Stimulated activated CD4-positive, alpha-beta T cell treated with anti-CD3 and anti-CD28 coated beads, Interleukin-15, amount 100 ng/mL, for 1 hour (primary cell): ENCODE measurements around the gene PTPN21.
"Not testable (repeated sequence)": the region's sequence is repeated elsewhere in the genome, so short reads cannot be mapped to it uniquely, and the experiment has no call there.

Experiments used
- DNase-seq, 2 donors: peaks; one replicate each; pipeline ENCODE4 v3.0.0-alpha.2; 2020; ENCODE audit warnings: low read depth in 1 of 2, low spot score in 1 of 2

PTPN21 gene

DNA sequence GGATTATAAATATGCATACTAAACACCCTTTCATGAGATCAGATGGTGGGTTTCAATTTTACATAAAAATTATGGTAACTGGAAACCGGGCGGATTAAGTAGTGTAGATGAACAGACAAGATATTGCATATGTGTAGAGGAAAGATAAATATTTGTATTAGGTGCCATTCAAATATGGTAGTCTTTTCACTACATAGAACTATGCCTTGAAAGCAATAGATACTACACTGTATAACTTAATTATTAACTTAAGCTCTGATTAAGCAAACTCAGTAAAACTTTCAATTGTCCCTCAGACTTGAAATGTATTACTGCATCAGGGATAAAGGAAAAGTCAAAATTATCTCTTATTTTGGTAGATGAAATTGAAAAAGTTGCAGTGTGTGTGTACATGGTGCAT is 1.9 kb downstream of the PTPN21 start:
- no peak for DNase-seq

DNA sequence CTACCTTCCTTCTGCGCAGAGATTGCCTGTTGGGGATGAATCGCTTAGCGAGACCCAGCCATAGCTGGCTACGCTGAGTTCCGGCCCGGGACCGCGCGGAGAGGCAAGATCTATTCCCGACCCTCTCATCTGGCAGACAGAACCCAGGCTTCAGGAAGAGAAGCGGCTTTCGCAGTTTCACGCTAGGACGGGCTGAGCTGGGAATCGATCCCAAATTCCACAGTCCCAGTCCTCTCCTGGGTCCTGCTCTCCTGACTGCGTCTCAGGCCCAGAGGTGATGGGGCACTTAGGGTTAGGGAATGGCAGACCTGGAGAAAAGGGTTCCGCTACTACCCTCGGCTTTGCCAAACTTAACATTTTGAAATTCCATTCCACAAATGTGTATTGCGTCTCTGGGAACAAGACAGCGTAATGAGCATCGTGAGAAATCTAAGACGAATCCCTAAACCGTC is 2.8 kb downstream of the PTPN21 start:
- DNase-seq: no peak

DNA sequence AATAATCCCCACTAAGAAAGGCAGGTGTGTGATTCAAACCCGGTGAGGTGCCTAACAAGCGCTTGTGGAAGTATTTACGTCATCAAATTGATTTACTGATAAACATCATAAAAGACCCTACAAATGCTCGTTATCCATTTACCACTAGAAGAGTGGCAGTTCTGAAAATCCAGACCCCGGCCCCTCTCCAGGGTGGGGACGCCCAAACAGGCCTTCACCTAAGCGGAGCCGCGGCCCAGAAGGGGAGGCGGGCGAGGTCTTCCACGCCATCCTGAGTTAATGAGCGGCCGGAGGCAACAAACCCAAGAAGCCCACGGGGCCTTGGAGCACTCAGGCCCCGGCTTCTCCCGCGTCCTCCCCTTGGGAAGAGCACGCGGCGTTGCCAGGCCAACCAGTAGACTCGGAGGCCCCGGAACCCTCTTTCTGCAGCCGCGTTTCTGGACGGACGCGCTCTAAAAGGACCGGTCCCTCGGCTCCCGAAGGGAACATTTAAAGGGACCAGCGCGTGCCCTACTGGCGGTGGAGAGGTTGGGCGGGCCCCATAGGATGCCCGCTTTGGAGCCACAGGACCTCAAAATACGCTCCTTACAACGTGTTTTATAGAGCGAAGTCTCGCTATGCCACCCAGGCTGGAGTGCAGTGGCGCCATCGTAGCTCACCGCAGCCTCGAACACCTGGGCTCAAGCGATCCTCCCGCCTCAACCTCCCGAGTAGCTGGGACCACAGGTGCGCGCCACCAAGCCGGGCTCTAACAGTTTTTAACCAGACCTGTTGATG is 3.5 kb downstream of the PTPN21 start:
- DNase-seq: peak in 1 of 2 donors; percentile 56

DNA sequence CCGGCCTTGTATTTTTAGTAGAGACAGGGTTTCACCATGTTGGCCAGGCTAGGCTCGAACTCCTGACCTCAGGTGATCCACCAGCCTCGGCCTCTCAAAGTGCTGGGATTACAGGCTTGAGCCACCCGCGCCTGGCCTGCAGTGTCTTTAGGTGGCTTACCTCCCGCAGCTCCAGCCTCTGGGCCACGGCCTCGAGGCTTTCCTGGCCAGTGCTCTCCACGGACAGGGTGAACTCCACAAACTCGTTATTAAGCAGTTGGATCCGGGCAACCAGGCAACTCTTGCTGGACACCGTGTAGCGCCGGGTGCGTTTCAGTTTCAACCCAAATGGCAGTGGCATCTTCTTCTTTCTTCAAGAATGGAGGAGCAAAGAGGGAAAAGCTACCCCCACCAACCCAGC is 4.7 kb downstream of the PTPN21 start:
- DNase-seq: no peak

DNA sequence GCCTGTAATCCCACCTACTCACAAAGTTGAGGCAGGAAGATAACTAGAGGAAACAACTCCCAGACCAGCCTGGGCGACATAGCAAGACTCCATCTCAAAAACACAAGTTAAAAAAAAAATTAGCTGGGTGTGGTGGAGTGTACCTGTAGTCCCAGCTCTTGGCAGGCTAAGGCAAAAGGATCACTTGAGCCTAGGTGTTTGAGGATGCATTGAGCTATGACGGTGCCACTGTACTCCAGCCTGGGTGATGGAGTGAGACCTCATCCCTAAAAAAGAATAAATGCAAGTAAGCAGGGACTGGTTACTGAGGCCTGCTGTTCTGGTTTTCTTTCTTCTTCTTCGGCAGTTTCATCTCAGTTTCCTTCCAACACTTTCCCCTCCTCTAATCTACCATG is 7.4 kb downstream of the PTPN21 start:
- no peak for DNase-seq

GRCh38 chr14:88546621-88547385 is 8.0 kb downstream of the PTPN21 start:
- no peak for DNase-seq

GRCh38 chr14:88545256-88545655 is 9.6 kb downstream of the PTPN21 start:
- no peak for DNase-seq

GRCh38 chr14:88542857-88543795 is 11.7 kb downstream of the PTPN21 start:
- DNase-seq: no peak

- DNase-seq: no peak
Observed at GRCh38 chr14:88541324-88541723, 13.5 kb downstream of the PTPN21 start.

DNA sequence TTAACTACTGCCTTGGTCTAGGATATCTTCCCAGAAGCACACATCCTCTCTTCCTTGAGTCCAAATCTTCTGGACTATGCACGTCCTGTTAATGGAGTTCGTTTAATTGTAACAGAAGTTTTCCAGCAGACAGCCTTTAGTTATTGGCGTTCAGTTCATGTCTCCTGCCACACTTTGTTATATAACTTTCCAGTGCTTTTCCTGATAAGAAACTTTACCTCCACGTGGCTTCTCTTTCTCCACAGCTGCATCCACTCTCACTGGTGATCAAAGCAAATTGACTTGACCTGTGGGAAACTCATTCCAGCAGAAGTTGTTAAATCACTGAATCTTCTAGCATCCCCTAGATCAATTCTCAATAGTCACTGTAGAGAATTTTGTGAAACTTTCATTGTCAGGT is 19.0 kb downstream of the PTPN21 start:
- no peak for DNase-seq

DNA sequence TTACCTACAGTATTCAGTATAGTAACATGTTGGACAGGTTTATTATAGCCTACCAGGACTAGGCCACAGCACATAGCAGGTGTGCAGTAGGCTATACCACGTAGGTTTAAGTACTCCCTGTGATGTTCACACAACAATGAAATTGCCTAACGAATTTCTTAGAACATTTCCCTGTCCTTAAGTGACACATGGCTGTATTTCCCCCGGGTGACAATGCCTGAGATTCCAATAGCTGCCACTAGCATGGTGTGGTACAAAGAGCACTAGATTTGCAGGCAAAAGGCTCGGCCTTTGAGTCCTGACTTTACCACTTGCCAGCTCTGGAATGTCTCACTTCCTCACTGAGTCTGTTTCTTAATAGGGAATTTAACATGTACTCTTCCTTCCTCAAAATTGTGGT is 19.7 kb downstream of the PTPN21 start:
- DNase-seq: no peak

DNA sequence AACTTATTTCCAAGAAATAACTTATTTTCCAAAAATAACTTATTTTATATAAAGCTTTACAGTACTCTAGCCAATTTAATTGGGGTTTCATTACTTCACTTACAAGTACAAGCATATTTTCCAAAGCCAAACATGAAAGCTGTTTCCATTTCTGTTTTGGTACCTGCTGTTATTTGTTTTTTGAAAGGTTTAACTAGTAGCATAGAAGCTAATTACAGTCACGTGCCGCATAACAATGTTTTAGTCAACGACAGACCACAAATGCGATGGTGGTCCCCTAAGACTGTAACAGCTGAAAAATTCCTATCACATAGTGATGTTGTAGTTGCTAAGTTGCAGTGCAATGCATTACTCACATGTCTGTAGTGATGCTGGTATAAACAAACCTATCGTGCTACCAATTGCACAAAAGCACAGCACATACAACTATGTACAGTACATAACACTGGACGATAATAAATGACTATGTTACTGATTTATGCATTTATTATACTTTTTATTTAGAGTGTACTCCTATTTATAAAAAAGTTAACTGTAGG is 21.7 kb downstream of the PTPN21 start:
- DNase-seq: no peak

GRCh38 chr14:88529889-88530288 is 24.9 kb downstream of the PTPN21 start:
- DNase-seq: not testable (repeated sequence)

DNA sequence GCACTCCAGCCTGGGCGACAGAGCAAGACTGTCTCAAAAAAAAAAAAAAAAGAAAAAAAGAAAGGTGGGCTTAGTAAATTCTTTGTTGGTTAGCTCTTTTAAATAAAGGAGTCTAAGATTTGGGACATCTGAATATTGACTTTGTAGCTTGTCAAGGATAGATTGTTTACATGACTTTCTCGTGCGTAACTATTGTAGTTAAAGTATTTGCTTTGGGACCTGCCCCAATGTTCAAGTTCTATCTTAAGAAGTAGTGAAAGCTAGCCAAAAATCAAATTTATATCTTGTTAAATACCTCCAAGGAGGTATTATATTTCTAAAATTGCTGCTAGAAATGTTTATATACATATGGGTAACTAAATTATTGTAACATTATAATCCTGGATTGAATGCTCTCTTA is 32.4 kb downstream of the PTPN21 start:
- DNase-seq: no peak

DNA sequence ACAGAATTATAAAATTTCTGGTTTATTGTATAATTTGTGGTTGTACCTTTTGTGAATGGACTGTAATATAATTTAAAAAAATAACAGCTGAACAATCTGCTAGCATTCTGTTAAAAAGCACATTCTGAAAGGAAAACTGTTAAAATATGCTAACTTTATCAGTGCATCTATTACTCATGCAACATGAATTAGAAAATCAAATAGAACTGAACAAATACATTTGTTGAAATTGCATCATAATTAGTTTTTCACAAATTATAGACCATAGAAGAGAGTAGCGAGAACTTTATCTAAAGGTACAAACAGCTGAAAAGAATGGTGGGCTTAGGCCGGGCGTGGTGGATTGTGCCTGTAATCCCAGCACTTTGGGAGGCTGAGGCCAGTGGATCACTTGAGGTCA is 33.0 kb downstream of the PTPN21 start:
- DNase-seq: no peak

- no peak for DNase-seq
Observed at GRCh38 chr14:88519907-88520306, 34.9 kb downstream of the PTPN21 start.

DNA sequence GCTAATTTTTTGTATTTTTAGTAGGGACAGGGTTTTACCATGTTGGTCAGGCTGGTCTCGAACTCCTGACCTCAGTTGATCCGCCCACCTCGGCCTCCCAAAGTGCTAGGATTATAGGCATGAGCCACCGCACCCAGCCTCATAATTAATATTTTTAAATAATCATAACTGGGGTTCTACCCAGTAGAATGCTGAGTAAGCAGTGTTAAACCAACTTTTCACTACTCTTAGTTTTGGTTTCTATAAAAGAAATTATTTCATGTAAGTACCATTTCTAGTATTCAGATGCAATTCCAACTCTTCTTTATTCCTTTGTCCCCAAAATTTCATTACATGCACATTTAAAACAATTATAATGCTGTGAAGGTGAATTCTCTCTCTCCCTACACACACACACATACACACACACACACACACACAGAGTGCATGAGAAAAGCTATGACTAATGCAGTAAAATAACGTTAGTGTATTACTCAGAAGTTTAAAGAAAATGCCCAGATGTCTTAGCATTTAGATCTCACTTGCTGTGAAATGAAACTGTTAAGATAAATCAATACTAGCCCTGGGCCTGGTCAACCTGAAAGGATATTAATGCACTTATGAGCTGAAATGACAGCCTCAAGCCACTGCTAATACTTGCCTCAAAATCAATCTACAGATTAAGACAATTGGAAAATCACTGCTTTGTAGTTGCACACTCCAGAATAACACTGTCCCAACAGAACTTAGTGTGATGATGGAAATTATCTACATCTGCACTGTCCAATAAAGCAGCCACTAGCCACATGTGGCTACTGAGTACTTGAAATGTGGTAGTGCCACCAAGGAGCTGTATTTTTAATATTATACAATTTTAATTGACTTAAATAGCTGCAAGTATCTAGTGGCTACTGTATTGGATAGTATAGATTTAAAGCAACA is 36.0 kb downstream of the PTPN21 start:
- no peak for DNase-seq

- no peak for DNase-seq
Observed at GRCh38 chr14:88516861-88517357, 37.9 kb downstream of the PTPN21 start.

DNA sequence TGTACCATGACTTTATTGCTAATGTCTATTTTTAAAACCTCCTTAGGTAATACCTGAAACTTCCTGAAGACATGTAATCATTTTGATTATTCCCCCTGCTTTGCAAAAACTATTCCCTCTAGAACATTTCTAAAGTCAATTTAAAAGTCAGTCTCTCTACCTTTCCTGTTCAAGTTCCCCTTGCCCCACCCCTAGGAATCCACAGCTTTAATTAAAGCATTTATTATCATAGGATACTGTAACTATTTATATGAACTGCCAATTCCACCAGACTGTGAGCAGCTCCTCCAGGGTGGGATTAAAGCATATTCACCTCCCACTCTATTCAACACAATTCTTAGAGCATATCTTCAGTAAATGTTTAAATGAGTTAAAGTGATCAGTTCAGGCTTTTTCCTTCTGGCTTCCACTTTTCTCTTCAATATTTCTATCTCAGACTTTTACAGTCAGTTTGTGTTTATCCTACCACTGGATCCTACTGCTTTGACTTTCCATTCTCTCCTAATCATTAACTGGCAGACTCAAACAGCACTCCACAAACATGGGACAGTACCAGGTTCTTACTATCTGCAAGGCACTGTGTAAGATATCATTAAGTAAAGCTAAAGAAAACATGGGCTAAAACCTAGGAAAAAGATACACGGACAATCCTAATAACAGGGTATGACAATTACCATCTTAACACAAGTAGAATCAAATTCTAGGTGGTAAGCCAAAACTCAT is 39.1 kb downstream of the PTPN21 start:
- no peak for DNase-seq
